ENCODE results near the gene RASSF7. TPM values are rescaled to one million over a fixed set of nuclear protein-coding genes. Genes with fewer than 3 reads are reported as not detected.

The RASSF7 gene
- total RNA-seq, 1 experiment from 2014 or later = 36.2 TPM

DNA sequence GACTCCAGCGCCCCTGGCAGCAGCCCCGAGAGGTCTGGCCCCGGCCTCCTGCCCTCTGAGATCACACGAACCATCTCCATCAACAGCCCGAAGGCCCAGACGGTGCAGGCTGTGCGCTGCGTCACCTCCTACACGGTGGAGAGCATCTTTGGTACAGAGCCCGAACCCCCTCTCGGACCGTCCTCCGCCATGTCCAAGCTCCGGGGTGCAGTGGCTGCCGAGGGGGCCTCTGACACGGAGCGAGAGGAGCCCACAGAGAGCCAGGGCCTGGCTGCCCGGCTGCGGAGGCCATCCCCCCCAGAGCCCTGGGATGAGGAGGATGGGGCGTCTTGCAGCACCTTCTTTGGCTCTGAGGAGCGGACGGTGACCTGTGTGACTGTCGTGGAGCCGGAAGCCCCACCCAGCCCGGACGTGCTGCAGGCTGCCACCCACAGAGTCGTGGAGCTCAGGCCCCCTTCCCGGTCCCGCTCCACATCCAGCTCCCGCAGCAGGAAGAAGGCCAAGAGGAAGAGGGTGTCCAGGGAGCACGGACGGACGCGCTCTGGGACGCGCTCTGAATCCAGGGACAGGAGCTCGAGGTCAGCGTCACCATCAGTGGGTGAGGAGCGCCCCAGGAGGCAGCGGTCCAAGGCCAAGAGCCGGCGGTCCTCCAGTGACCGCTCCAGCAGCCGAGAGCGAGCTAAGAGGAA lies 47.3 kb downstream of the RASSF7 start:
- no peak overlapping the region for H3K4me2 ChIP-seq
- no peak overlapping the region for H2AFZ ChIP-seq
- POLR2A ChIA-PET (ENCODE audit: unreplicated experiment) = no interaction called here
- no peak for DNase-seq
- no peaks in the 10 kb centered on the region for H3K79me2 ChIP-seq (ENCODE audit: low read depth)
- CTCF ChIA-PET = no interaction called here
- no TSS peak for BruUV-seq (replicated peaks)
- TF ChIP-seq EZH2 (IDR thresholded peaks at IDR 0.05; ENCODE audit: low read depth) = no peak
- TF ChIP-seq, protein P1, sequence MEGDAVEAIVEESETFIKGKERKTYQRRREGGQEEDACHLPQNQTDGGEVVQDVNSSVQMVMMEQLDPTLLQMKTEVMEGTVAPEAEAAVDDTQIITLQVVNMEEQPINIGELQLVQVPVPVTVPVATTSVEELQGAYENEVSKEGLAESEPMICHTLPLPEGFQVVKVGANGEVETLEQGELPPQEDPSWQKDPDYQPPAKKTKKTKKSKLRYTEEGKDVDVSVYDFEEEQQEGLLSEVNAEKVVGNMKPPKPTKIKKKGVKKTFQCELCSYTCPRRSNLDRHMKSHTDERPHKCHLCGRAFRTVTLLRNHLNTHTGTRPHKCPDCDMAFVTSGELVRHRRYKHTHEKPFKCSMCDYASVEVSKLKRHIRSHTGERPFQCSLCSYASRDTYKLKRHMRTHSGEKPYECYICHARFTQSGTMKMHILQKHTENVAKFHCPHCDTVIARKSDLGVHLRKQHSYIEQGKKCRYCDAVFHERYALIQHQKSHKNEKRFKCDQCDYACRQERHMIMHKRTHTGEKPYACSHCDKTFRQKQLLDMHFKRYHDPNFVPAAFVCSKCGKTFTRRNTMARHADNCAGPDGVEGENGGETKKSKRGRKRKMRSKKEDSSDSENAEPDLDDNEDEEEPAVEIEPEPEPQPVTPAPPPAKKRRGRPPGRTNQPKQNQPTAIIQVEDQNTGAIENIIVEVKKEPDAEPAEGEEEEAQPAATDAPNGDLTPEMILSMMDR (conservative IDR thresholded peaks at IDR 0.05) = no peak
- H3K9me3 ChIP-seq (ENCODE audit: insufficient read depth, low read depth) = no peaks in the 10 kb centered on the region
- H3K27ac ChIP-seq = no peak overlapping the region
- H3K36me3 ChIP-seq (ENCODE audit: low read depth) = no peaks in the 10 kb centered on the region
- H3K27me3 ChIP-seq (ENCODE audit: insufficient read depth, low read depth) = no peaks in the 10 kb centered on the region
- no peaks in the 10 kb centered on the region for H3K9me2 ChIP-seq (ENCODE audit: insufficient read depth)
- no peaks in the 10 kb centered on the region for H3K4me1 ChIP-seq (replicated peaks; ENCODE audit: insufficient read depth)
- intact Hi-C loops (cut with micrococcal nuclease; ENCODE audit: unreplicated experiment) = no loop called here
- no peak overlapping the region for H3K4me3 ChIP-seq
- H4K20me1 ChIP-seq (ENCODE audit: insufficient read depth) = peaks cover 6% of the 10 kb centered on the region
- H3F3A ChIP-seq (ENCODE audit: insufficient read depth, low read depth) = peaks cover 9% of the 10 kb centered on the region

DNA sequence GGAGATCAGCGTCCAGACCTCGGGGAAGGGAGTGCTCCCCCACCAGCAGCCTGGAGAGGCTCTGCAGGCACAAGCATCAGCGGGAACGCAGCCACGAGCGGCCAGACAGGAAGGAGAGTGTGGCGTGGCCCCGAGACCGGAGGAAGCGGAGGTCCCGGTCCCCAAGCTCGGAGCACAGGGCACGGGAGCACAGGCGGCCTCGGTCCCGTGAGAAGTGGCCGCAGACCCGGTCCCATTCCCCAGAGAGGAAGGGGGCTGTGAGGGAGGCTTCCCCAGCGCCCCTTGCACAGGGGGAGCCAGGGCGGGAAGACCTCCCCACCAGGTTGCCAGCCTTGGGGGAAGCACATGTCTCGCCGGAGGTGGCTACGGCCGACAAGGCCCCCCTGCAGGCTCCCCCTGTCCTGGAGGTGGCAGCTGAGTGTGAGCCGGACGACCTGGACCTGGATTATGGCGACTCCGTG lies 48.1 kb downstream of the RASSF7 start:
- DNase-seq = no peak
- H3K9me3 ChIP-seq (ENCODE audit: insufficient read depth, low read depth) = no peaks in the 10 kb centered on the region
- intact Hi-C loops (cut with micrococcal nuclease; ENCODE audit: unreplicated experiment) = no loop called here
- H2AFZ ChIP-seq = no peak overlapping the region
- H3K4me2 ChIP-seq = no peak overlapping the region
- H3K4me3 ChIP-seq = no peak overlapping the region
- no peaks in the 10 kb centered on the region for H3K9me2 ChIP-seq (ENCODE audit: insufficient read depth)
- H3K36me3 ChIP-seq (ENCODE audit: low read depth) = no peaks in the 10 kb centered on the region
- no peaks in the 10 kb centered on the region for H3K4me1 ChIP-seq (replicated peaks; ENCODE audit: insufficient read depth)
- H3K27ac ChIP-seq = no peak overlapping the region
- H3K79me2 ChIP-seq (ENCODE audit: low read depth) = no peaks in the 10 kb centered on the region
- H3F3A ChIP-seq (ENCODE audit: insufficient read depth, low read depth) = peaks cover 9% of the 10 kb centered on the region
- peaks cover 7% of the 10 kb centered on the region for H4K20me1 ChIP-seq (ENCODE audit: insufficient read depth)
- BruUV-seq (replicated peaks) = no TSS peak
- ChIA-PET CTCF (no interaction called here), POLR2A (ENCODE audit: unreplicated experiment) (no interaction called here)
- no peak for TF ChIP-seq EZH2 (IDR thresholded peaks at IDR 0.05; ENCODE audit: low read depth)
- TF ChIP-seq, protein P1 (conservative IDR thresholded peaks at IDR 0.05) = no peak
- no peaks in the 10 kb centered on the region for H3K27me3 ChIP-seq (ENCODE audit: insufficient read depth, low read depth)

DNA sequence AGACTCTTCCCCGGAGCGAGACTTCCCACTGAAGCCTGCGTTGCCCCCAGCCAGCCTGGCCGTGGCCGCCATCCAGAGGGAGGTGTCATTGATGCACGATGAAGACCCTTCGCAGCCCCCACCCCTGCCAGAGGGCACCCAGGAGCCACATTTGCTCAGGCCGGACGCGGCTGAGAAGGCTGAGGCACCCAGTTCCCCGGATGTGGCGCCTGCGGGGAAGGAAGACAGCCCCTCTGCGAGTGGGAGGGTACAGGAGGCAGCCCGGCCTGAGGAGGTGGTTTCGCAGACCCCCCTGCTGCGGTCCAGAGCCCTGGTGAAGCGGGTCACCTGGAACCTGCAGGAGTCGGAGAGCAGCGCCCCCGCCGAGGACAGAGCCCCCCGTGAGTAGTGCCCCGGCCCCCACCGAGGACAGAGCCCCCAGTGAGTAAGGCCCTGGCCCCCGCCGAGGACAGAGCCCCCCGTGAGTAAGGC lies 48.6 kb downstream of the RASSF7 start:
- H3K79me2 ChIP-seq (ENCODE audit: low read depth) = no peaks in the 10 kb centered on the region
- H2AFZ ChIP-seq = no peak overlapping the region
- H3K4me3 ChIP-seq = no peak overlapping the region
- H3K9me2 ChIP-seq (ENCODE audit: insufficient read depth) = no peaks in the 10 kb centered on the region
- H3K27me3 ChIP-seq (ENCODE audit: insufficient read depth, low read depth) = no peaks in the 10 kb centered on the region
- no peak for TF ChIP-seq EZH2 (IDR thresholded peaks at IDR 0.05; ENCODE audit: low read depth)
- TF ChIP-seq, protein P1 (conservative IDR thresholded peaks at IDR 0.05) = no peak
- H3K4me2 ChIP-seq = no peak overlapping the region
- DNase-seq = no peak
- H3F3A ChIP-seq (ENCODE audit: insufficient read depth, low read depth) = peaks cover 9% of the 10 kb centered on the region
- no peak overlapping the region for H3K27ac ChIP-seq
- CTCF ChIA-PET = no interaction called here
- no peaks in the 10 kb centered on the region for H3K4me1 ChIP-seq (replicated peaks; ENCODE audit: insufficient read depth)
- POLR2A ChIA-PET (ENCODE audit: unreplicated experiment) = no interaction called here
- no peaks in the 10 kb centered on the region for H3K9me3 ChIP-seq (ENCODE audit: insufficient read depth, low read depth)
- H3K36me3 ChIP-seq (ENCODE audit: low read depth) = no peaks in the 10 kb centered on the region
- BruUV-seq (replicated peaks) = no TSS peak
- intact Hi-C loops (cut with micrococcal nuclease; ENCODE audit: unreplicated experiment) = no loop called here
- peaks cover 7% of the 10 kb centered on the region for H4K20me1 ChIP-seq (ENCODE audit: insufficient read depth)
